ENCODE measurements around the gene MGMT.
A peak's percentile ranks its signal among the peaks of the same experiment; 100 is the strongest.

The MGMT gene

DNA sequence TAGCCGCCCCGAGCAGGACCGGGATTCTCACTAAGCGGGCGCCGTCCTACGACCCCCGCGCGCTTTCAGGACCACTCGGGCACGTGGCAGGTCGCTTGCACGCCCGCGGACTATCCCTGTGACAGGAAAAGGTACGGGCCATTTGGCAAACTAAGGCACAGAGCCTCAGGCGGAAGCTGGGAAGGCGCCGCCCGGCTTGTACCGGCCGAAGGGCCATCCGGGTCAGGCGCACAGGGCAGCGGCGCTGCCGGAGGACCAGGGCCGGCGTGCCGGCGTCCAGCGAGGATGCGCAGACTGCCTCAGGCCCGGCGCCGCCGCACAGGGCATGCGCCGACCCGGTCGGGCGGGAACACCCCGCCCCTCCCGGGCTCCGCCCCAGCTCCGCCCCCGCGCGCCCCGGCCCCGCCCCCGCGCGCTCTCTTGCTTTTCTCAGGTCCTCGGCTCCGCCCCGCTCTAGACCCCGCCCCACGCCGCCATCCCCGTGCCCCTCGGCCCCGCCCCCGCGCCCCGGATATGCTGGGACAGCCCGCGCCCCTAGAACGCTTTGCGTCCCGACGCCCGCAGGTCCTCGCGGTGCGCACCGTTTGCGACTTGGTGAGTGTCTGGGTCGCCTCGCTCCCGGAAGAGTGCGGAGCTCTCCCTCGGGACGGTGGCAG is at the start of gene MGMT:
Gene MGMT, plus strand, starts transcription at position 539 of the 656 bp plus-strand sequence.
- Histone ChIP-seq H3K9me3 (ENCODE audit: severe bottlenecking) (no peaks in the 10 kb centered on the region), H3K27ac (peak within 1 kb of the TSS; percentile 84), H3K27me3 (ENCODE audit: insufficient read depth, low read depth, severe bottlenecking) (no peaks in the 10 kb centered on the region), H3K36me3 (no peaks in the 10 kb centered on the region), H3K4me3 (ENCODE audit: low read depth, low read length) (peak within 1 kb of the TSS; percentile 73)
- peak; percentile 96 for DNase-seq
- TF ChIP-seq, protein P1, sequence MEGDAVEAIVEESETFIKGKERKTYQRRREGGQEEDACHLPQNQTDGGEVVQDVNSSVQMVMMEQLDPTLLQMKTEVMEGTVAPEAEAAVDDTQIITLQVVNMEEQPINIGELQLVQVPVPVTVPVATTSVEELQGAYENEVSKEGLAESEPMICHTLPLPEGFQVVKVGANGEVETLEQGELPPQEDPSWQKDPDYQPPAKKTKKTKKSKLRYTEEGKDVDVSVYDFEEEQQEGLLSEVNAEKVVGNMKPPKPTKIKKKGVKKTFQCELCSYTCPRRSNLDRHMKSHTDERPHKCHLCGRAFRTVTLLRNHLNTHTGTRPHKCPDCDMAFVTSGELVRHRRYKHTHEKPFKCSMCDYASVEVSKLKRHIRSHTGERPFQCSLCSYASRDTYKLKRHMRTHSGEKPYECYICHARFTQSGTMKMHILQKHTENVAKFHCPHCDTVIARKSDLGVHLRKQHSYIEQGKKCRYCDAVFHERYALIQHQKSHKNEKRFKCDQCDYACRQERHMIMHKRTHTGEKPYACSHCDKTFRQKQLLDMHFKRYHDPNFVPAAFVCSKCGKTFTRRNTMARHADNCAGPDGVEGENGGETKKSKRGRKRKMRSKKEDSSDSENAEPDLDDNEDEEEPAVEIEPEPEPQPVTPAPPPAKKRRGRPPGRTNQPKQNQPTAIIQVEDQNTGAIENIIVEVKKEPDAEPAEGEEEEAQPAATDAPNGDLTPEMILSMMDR (IDR thresholded peaks at IDR 0.05; ENCODE audit: low read depth, low read length), result no peak

GRCh38 chr10:129417870-129418269 is 49.2 kb upstream of the MGMT start:
- Histone ChIP-seq H3K9me3 (ENCODE audit: severe bottlenecking) (no peaks in the 10 kb centered on the region), H3K27ac (no peak overlapping the region), H3K36me3 (no peaks in the 10 kb centered on the region), H3K4me3 (ENCODE audit: low read depth, low read length) (no peak overlapping the region), H3K27me3 (ENCODE audit: insufficient read depth, low read depth, severe bottlenecking) (no peaks in the 10 kb centered on the region)
- TF ChIP-seq, protein P1 (IDR thresholded peaks at IDR 0.05; ENCODE audit: low read depth, low read length), result no peak
- no peak for DNase-seq

DNA sequence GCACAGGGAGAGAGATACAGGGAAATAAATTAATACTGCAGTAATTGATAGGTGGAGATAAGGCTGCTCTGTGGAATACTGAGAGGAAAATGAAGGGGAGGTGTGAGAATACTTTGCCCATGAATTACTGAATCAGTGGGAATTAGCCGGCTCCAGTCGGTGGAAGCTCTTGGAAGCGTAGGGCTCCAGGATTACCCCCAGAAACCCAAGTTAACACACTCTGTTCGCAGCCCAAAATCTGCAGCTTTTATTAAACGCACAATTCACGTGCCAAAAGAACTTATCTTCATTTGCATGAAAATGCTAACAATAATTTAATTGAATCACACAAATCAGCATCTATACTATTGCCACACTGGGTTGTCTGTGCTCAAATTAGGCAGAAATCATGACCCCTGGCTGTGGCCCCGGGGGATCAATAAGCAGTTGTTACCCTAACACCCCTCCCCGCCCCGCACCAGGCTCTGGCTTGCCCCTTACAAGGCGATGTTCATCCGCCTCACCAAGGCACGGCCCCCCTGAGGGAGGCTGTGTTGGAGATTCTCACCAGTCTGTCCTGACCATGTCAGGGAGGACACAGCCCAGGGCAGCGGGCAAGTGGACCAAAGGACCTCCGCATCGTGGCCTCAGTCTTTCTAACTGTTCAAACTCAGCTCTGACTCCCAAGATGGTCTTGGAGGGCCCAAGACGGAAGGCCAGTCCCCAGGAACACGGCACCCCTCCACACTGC is 48.4 kb upstream of the MGMT start:
- Histone ChIP-seq H3K9me3 (ENCODE audit: severe bottlenecking) (no peaks in the 10 kb centered on the region), H3K27ac (no peak overlapping the region), H3K36me3 (no peaks in the 10 kb centered on the region), H3K4me3 (ENCODE audit: low read depth, low read length) (no peak overlapping the region), H3K27me3 (ENCODE audit: insufficient read depth, low read depth, severe bottlenecking) (no peaks in the 10 kb centered on the region)
- TF ChIP-seq, protein P1 (IDR thresholded peaks at IDR 0.05; ENCODE audit: low read depth, low read length), result no peak
- no peak for DNase-seq

GRCh38 chr10:129419397-129419796 is 47.6 kb upstream of the MGMT start:
- Histone ChIP-seq H3K27me3 (ENCODE audit: insufficient read depth, low read depth, severe bottlenecking) (no peaks in the 10 kb centered on the region), H3K4me3 (ENCODE audit: low read depth, low read length) (no peak overlapping the region), H3K27ac (no peak overlapping the region), H3K9me3 (ENCODE audit: severe bottlenecking) (no peaks in the 10 kb centered on the region), H3K36me3 (no peaks in the 10 kb centered on the region)
- DNase-seq, result no peak
- TF ChIP-seq, protein P1 (IDR thresholded peaks at IDR 0.05; ENCODE audit: low read depth, low read length), result no peak

DNA sequence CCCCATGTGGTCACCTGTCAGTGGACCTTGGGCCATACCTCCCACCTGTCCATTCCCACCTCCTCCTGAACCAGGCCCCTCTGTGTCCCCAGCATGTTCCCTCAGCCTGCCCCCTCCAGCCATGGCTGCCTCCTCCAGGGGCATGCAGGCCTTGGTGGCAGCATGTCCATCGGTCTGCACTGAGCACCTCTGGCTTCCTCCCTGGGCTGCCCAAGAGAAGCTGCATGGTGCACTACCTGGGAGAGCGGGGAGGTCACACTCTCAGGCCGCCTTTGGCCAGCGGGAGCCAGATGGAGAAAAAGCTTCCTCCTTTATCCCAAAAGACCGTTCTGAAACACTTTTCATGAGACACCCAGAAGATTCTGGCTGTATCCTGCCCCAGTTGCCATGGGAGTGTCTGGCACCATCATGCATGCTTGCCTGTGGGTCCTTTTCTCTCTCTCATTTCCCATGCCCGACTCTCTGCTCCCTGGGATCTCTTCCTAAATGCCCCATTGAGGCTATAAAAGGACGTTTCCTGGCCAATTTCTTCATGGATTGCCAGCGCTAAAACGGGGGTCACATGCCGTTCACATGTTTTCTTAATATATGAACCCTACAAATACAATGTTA is 45.5 kb upstream of the MGMT start:
- DNase-seq, result no peak
- Histone ChIP-seq H3K36me3 (no peaks in the 10 kb centered on the region), H3K27ac (no peak overlapping the region), H3K27me3 (ENCODE audit: insufficient read depth, low read depth, severe bottlenecking) (no peaks in the 10 kb centered on the region), H3K4me3 (ENCODE audit: low read depth, low read length) (no peak overlapping the region), H3K9me3 (ENCODE audit: severe bottlenecking) (no peaks in the 10 kb centered on the region)
- TF ChIP-seq, protein P1 (IDR thresholded peaks at IDR 0.05; ENCODE audit: low read depth, low read length), result no peak
